DOHH2 (cell line): ENCODE data around the gene TMEM41A.
"Not testable (repeated sequence)": the region's sequence is repeated elsewhere in the genome, so short reads cannot be mapped to it uniquely, and the experiment has no call there.

Source experiments
- H3F3A ChIP-seq: fragments of 200-600 bp; sonication (generic), shearing (Covaris generic); 2 replicates; pipeline ENCODE4 v1.6.0; 2016; ENCODE audit warnings: antibody characterized with exemption, mild to moderate bottlenecking; ENCODE audit not compliant: control insufficient read depth, insufficient read depth
- H3K27ac ChIP-seq: fragments of 200-600 bp; sonication (generic); 2 replicates; pipeline ENCODE4 v1.5.1; 2014; ENCODE audit warnings: low read depth, mild to moderate bottlenecking, low read length, moderate library complexity
- H3K27me3 ChIP-seq: fragments of 200-600 bp; sonication (generic); 2 replicates; pipeline ENCODE4 v1.6.1; 2014; ENCODE audit warnings: mild to moderate bottlenecking, low read length, mixed read lengths; ENCODE audit not compliant: control insufficient read depth
- H3K36me3 ChIP-seq: fragments of 200-600 bp; sonication (generic); 2 replicates; pipeline ENCODE4 v1.6.1; 2014; ENCODE audit warnings: mild to moderate bottlenecking, low read length, moderate library complexity, mixed read lengths; ENCODE audit not compliant: control insufficient read depth
- H3K4me1 ChIP-seq: fragments of 200-600 bp; sonication (generic); 2 replicates; pipeline ENCODE4 v1.6.1; 2014; ENCODE audit warnings: mild to moderate bottlenecking, low read length, mixed read lengths; ENCODE audit not compliant: control insufficient read depth
- H3K4me2 ChIP-seq: fragments of 200-600 bp; sonication (generic); 2 replicates; pipeline ENCODE4 v1.6.0; 2014; ENCODE audit warnings: mild to moderate bottlenecking, low read length, moderate library complexity
- H3K4me3 ChIP-seq: fragments of 200-600 bp; sonication (generic); 2 replicates; pipeline ENCODE4 v1.5.1; 2014; ENCODE audit warnings: mild to moderate bottlenecking, low read length, mixed read lengths
- H3K79me2 ChIP-seq: fragments of 200-600 bp; sonication (generic); 2 replicates; pipeline ENCODE4 v1.6.1; 2014; ENCODE audit warnings: mild to moderate bottlenecking, low read length, mixed read lengths; ENCODE audit not compliant: control insufficient read depth
- H3K9me2 ChIP-seq: fragments of 200-600 bp; sonication (generic); replicated peaks from 2 replicates; pipeline ENCODE4 v1.6.1; 2014; ENCODE audit warnings: mild to moderate bottlenecking, low read length, mixed read lengths; ENCODE audit not compliant: control insufficient read depth
- H3K9me3 ChIP-seq: fragments of 200-600 bp; sonication (generic); 2 replicates; pipeline ENCODE4 v1.6.1; 2014; ENCODE audit warnings: antibody characterized with exemption, low read length, mixed read lengths; ENCODE audit not compliant: control insufficient read depth, insufficient read depth
- H4K20me1 ChIP-seq: fragments of 200-600 bp; sonication (generic); 2 replicates; pipeline ENCODE4 v1.6.0; 2014; ENCODE audit warnings: low read depth, mild to moderate bottlenecking, antibody characterized with exemption, low read length, moderate library complexity; ENCODE audit not compliant: control insufficient read depth, insufficient read depth
- CTCF ChIP-seq: fragments of 200-600 bp; sonication (generic); IDR thresholded peaks from one replicate; pipeline ENCODE4 v1.5.1; 2014; ENCODE audit warnings: antibody characterized with exemption, mild to moderate bottlenecking, low read depth, low read length; ENCODE audit not compliant: poor library complexity, severe bottlenecking
- EZH2phosphoT487 ChIP-seq: fragments of 200-600 bp; sonication (generic); IDR thresholded peaks from 2 replicates; pipeline ENCODE4 v1.6.1; 2017; ENCODE audit warnings: borderline replicate concordance, mild to moderate bottlenecking, antibody characterized with exemption, low read length, moderate library complexity, mixed read lengths

Gene TMEM41A

GRCh38 chr3:185470323-185470722 lies 28.5 kb downstream of the TMEM41A start:
- Histone ChIP-seq H3K9me3 (no peaks in the 10 kb centered on the region), H3K27ac (no peak overlapping the region)

GRCh38 chr3:185469542-185469941 lies 29.3 kb downstream of the TMEM41A start:
- no peaks in the 10 kb centered on the region for H3K4me1 ChIP-seq
- no peak overlapping the region for H3K4me3 ChIP-seq
- TF ChIP-seq EZH2phosphoT487 (no peak), CTCF (no peak)

More at GRCh38 chr3:185470323-185470722, 28.5 kb downstream of the TMEM41A start:
- Histone ChIP-seq H4K20me1 (no peaks in the 10 kb centered on the region), H3K79me2 (no peaks in the 10 kb centered on the region), H3K9me2 (no peaks in the 10 kb centered on the region), H3K4me2 (no peak overlapping the region), H3F3A (no peaks in the 10 kb centered on the region), H3K4me1 (no peaks in the 10 kb centered on the region), H3K27me3 (no peaks in the 10 kb centered on the region), H3K4me3 (no peak overlapping the region), H3K36me3 (no peaks in the 10 kb centered on the region)
- TF ChIP-seq CTCF, result no peak
- TF ChIP-seq EZH2phosphoT487, result no peak

GRCh38 chr3:185466123-185466522 lies 32.7 kb downstream of the TMEM41A start:
- not testable (repeated sequence) for H3K27me3 ChIP-seq, H3K36me3 ChIP-seq, H3K9me3 ChIP-seq, H3K79me2 ChIP-seq, H4K20me1 ChIP-seq, H3F3A ChIP-seq, H3K27ac ChIP-seq, H3K9me2 ChIP-seq, H3K4me1 ChIP-seq, H3K4me2 ChIP-seq, H3K4me3 ChIP-seq

More at GRCh38 chr3:185469542-185469941, 29.3 kb downstream of the TMEM41A start:
- no peaks in the 10 kb centered on the region for H3K36me3 ChIP-seq
- H3K27ac ChIP-seq, result no peak overlapping the region
- H3K9me3 ChIP-seq, result no peaks in the 10 kb centered on the region
- H4K20me1 ChIP-seq, result no peaks in the 10 kb centered on the region
- H3K79me2 ChIP-seq, result no peaks in the 10 kb centered on the region
- H3F3A ChIP-seq, result no peaks in the 10 kb centered on the region
- H3K27me3 ChIP-seq, result no peaks in the 10 kb centered on the region
- no peaks in the 10 kb centered on the region for H3K9me2 ChIP-seq
- no peak overlapping the region for H3K4me2 ChIP-seq

- H3K4me1 ChIP-seq, result no peaks in the 10 kb centered on the region
- H3K9me3 ChIP-seq, result no peaks in the 10 kb centered on the region
- no peak overlapping the region for H3K27ac ChIP-seq
- no peaks in the 10 kb centered on the region for H3K36me3 ChIP-seq
- no peak for TF ChIP-seq CTCF
- TF ChIP-seq EZH2phosphoT487, result no peak
- no peaks in the 10 kb centered on the region for H4K20me1 ChIP-seq
- H3K27me3 ChIP-seq, result no peaks in the 10 kb centered on the region
- H3K79me2 ChIP-seq, result no peaks in the 10 kb centered on the region
- H3K4me3 ChIP-seq, result no peak overlapping the region
- no peak overlapping the region for H3K4me2 ChIP-seq
- no peaks in the 10 kb centered on the region for H3F3A ChIP-seq
- no peaks in the 10 kb centered on the region for H3K9me2 ChIP-seq
Observed at GRCh38 chr3:185465471-185465870, 33.4 kb downstream of the TMEM41A start.
